ENCODE results near the gene ACP1. TPM values are rescaled to one million over a fixed set of nuclear protein-coding genes. Genes with fewer than 3 reads are reported as not detected.

The ACP1 gene
- total RNA-seq, 1 donor from 2014 or later: 236 TPM

DNA sequence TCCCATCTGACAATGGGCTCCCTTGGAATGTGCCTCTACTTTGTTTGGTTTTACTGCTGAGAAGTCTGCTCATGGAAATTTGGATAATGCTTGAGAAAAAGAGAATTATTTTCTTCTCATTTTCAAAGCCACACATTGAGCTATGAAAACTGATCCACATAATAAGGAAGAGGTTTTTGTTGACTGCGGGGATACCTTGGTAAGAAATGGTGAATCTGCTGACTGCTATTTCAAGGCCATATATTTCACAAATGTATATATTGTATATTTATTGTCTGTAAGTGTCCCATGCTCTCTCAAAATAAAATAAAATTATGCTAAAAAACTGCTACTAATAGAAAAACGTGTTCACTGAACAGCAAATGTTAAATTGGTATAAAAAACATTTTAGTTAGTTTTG is 16.0 kb upstream of the ACP1 start:
- DNase-seq (ENCODE audit: low spot score): no peak
- TF ChIP-seq EZH2phosphoT487 (IDR thresholded peaks at IDR 0.05): no peak
- TF ChIP-seq CTCF (IDR thresholded peaks at IDR 0.05): no peak
- no peak for TF ChIP-seq EZH2 (IDR thresholded peaks at IDR 0.05)
- H3K9ac ChIP-seq: no peak overlapping the region
- no peak overlapping the region for H3K27ac ChIP-seq
- Mint-ChIP-seq H3K9me3 (no peaks in the 10 kb centered on the region), H3K27me3 (ENCODE audit: insufficient read depth, low read depth) (no peaks in the 10 kb centered on the region), H3K4me3 (no peak overlapping the region), H3K4me1 (no peaks in the 10 kb centered on the region), H3K36me3 (peaks cover 21% of the 10 kb centered on the region), H3K27ac (no peak overlapping the region)
- H3K79me2 ChIP-seq (ENCODE audit: low read depth): no peaks in the 10 kb centered on the region
- H3K36me3 ChIP-seq: no peaks in the 10 kb centered on the region
- H3K4me3 ChIP-seq: no peak overlapping the region
- no peaks in the 10 kb centered on the region for H3F3A ChIP-seq (ENCODE audit: low read depth)
- no peak overlapping the region for H2AFZ ChIP-seq (replicated peaks)
- H3K27me3 ChIP-seq: no peaks in the 10 kb centered on the region
- no peaks in the 10 kb centered on the region for H4K20me1 ChIP-seq (ENCODE audit: low read depth)
- no peak overlapping the region for H3K4me2 ChIP-seq
- H3K4me1 ChIP-seq: no peaks in the 10 kb centered on the region
- no peaks in the 10 kb centered on the region for H3K9me3 ChIP-seq (ENCODE audit: low read depth)

DNA sequence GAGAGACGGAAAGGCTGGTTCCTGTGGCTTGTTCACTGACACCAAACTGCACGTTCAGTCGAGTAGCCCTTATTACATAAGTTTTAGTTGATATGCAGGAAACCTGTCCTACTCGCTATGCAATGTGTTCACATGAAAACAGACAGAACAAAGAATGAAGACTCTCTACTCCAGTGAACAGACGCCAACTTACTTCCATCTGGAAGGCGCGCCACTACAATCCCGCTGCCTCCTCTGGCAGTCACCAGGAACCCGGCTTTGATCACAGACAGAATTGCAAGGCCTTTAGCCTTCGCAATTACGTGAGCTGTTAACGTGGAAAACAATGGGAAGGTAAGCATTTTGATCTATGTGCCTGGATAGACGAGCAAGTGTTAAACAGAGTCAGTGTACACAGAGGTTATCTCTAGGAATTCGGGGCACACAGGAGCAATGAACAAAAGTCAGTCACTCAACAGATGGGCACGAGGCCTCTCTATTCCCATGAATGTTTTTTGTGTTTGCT is 15.2 kb upstream of the ACP1 start:
- Histone ChIP-seq H4K20me1 (ENCODE audit: low read depth) (no peaks in the 10 kb centered on the region), H3F3A (ENCODE audit: low read depth) (no peaks in the 10 kb centered on the region), H3K79me2 (ENCODE audit: low read depth) (no peaks in the 10 kb centered on the region), H3K4me1 (no peaks in the 10 kb centered on the region), H3K27me3 (no peaks in the 10 kb centered on the region), H3K36me3 (no peaks in the 10 kb centered on the region), H3K9me3 (ENCODE audit: low read depth) (no peaks in the 10 kb centered on the region), H2AFZ (replicated peaks) (no peak overlapping the region), H3K27ac (no peak overlapping the region), H3K9ac (no peak overlapping the region), H3K4me2 (no peak overlapping the region), H3K4me3 (no peak overlapping the region)
- peaks cover 15% of the 10 kb centered on the region for H3K36me3 Mint-ChIP-seq
- peaks cover 5% of the 10 kb centered on the region for H3K4me1 Mint-ChIP-seq
- DNase-seq (ENCODE audit: low spot score): no peak
- no peaks in the 10 kb centered on the region for H3K9me3 Mint-ChIP-seq
- no peak overlapping the region for H3K27ac Mint-ChIP-seq
- no peak overlapping the region for H3K4me3 Mint-ChIP-seq
- H3K27me3 Mint-ChIP-seq (ENCODE audit: insufficient read depth, low read depth): no peaks in the 10 kb centered on the region
- TF ChIP-seq EZH2 (IDR thresholded peaks at IDR 0.05) (no peak), EZH2phosphoT487 (IDR thresholded peaks at IDR 0.05) (no peak)

GRCh38 chr2:252001-252602 is 12.6 kb upstream of the ACP1 start:
- H3K27me3 Mint-ChIP-seq (ENCODE audit: insufficient read depth, low read depth): no peaks in the 10 kb centered on the region
- H3K4me1 ChIP-seq: no peaks in the 10 kb centered on the region
- no peak for DNase-seq (ENCODE audit: low spot score)
- H3K9me3 Mint-ChIP-seq: peaks cover 3% of the 10 kb centered on the region
- H3K4me1 Mint-ChIP-seq: peaks cover 6% of the 10 kb centered on the region
- no peaks in the 10 kb centered on the region for H3K36me3 ChIP-seq
- no peak overlapping the region for H3K4me3 ChIP-seq
- H3K79me2 ChIP-seq (ENCODE audit: low read depth): no peaks in the 10 kb centered on the region
- H3K9ac ChIP-seq: no peak overlapping the region
- H3K27ac Mint-ChIP-seq: no peak overlapping the region
- H3K9me3 ChIP-seq (ENCODE audit: low read depth): peaks cover 4% of the 10 kb centered on the region
- no peak for TF ChIP-seq EZH2 (IDR thresholded peaks at IDR 0.05)
- TF ChIP-seq CTCF (IDR thresholded peaks at IDR 0.05): no peak
- no peak for TF ChIP-seq EZH2phosphoT487 (IDR thresholded peaks at IDR 0.05)
- no peak overlapping the region for H3K27ac ChIP-seq
- H3F3A ChIP-seq (ENCODE audit: low read depth): no peaks in the 10 kb centered on the region
- H4K20me1 ChIP-seq (ENCODE audit: low read depth): no peaks in the 10 kb centered on the region
- no peak overlapping the region for H3K4me2 ChIP-seq
- no peaks in the 10 kb centered on the region for H3K27me3 ChIP-seq
- no peak overlapping the region for H3K4me3 Mint-ChIP-seq
- H2AFZ ChIP-seq (replicated peaks): no peak overlapping the region
- H3K36me3 Mint-ChIP-seq: peaks cover 8% of the 10 kb centered on the region

GRCh38 chr2:253202-253638 is 11.5 kb upstream of the ACP1 start:
- H3K4me1 Mint-ChIP-seq: peaks cover 6% of the 10 kb centered on the region

More at GRCh38 chr2:253202-253638, 11.5 kb upstream of the ACP1 start:
- Histone ChIP-seq H3K36me3 (no peaks in the 10 kb centered on the region), H3K4me1 (no peaks in the 10 kb centered on the region), H3K27me3 (no peaks in the 10 kb centered on the region), H3K9ac (no peak overlapping the region), H3K4me2 (no peak overlapping the region), H4K20me1 (ENCODE audit: low read depth) (no peaks in the 10 kb centered on the region), H3K79me2 (ENCODE audit: low read depth) (no peaks in the 10 kb centered on the region), H3K27ac (no peak overlapping the region), H2AFZ (replicated peaks) (no peak overlapping the region), H3F3A (ENCODE audit: low read depth) (no peaks in the 10 kb centered on the region), H3K9me3 (ENCODE audit: low read depth) (peaks cover 4% of the 10 kb centered on the region), H3K4me3 (no peak overlapping the region)
- Mint-ChIP-seq H3K4me3 (no peak overlapping the region), H3K27ac (no peak overlapping the region), H3K36me3 (peaks cover 13% of the 10 kb centered on the region), H3K27me3 (ENCODE audit: insufficient read depth, low read depth) (no peaks in the 10 kb centered on the region), H3K9me3 (peaks cover 9% of the 10 kb centered on the region)
- DNase-seq (ENCODE audit: low spot score): no peak
- TF ChIP-seq EZH2 (IDR thresholded peaks at IDR 0.05) (no peak), CTCF (IDR thresholded peaks at IDR 0.05) (no peak), EZH2phosphoT487 (IDR thresholded peaks at IDR 0.05) (no peak)
